Uterus (tissue), 2 donors: ENCODE results near the gene ARVCF.

Experiments used
- POLR2A ChIP-seq, 2 donors: fragments of 450-650 bp; IDR thresholded peaks; one replicate each; pipeline ENCODE4 v1.6.1; 2016; ENCODE audit warnings: antibody characterized with exemption in 2 of 2, mild to moderate bottlenecking in 1 of 2, moderate library complexity in 1 of 2
- TF ChIP-seq, protein P1 (sequence below), 4 experiments: fragments of 200-600 bp in 2 of 4; fragments of 450-650 bp in 2 of 4; sonication (generic) in 2 of 4; IDR thresholded peaks; one replicate each; pipeline ENCODE4 v1.5.1; 2016 to 2019; ENCODE audit warnings: antibody characterized with exemption in 4 of 4, mild to moderate bottlenecking in 2 of 4, moderate library complexity in 1 of 4

DNA sequence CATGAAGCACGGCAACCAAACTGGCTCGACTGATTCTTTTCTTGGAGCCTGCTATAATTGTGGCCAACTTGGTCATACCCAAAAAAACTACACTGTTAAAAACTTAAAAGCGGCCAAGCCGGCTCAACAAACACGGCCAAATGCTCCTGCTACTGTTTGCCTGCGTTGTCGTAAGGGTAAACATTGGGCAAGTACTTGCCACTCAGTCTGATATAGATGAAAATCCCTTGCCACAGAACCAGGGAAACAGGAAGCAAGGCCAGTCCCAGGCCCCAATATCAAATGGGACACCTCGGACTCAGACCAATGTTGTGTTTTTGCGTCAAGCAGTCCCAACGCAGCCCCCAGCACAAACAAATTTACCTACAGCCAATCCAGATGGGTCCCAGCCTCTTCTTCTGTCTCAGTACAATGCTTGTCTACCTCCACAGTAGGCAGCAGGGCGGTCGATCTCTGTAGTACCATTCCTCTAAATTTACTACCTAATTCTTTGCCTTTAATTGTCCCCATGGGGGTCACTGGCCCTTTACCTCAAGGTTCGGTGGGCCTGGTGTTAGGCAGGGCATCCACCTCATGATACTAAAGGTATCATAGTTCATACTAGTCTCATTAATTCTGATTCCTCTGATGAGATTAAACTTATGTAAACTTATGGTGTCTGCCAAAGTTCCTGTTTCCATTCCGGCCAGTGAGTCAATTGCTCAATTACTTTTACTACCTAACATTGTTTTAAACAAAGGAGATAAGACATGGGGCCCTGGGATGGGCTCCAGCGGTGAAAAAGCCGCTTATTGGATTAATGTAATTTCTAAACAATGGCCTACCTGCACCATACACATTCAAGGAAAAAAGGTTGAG lies 78.8 kb downstream of the ARVCF start:
- TF ChIP-seq, protein P1, sequence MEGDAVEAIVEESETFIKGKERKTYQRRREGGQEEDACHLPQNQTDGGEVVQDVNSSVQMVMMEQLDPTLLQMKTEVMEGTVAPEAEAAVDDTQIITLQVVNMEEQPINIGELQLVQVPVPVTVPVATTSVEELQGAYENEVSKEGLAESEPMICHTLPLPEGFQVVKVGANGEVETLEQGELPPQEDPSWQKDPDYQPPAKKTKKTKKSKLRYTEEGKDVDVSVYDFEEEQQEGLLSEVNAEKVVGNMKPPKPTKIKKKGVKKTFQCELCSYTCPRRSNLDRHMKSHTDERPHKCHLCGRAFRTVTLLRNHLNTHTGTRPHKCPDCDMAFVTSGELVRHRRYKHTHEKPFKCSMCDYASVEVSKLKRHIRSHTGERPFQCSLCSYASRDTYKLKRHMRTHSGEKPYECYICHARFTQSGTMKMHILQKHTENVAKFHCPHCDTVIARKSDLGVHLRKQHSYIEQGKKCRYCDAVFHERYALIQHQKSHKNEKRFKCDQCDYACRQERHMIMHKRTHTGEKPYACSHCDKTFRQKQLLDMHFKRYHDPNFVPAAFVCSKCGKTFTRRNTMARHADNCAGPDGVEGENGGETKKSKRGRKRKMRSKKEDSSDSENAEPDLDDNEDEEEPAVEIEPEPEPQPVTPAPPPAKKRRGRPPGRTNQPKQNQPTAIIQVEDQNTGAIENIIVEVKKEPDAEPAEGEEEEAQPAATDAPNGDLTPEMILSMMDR (IDR thresholded peaks at IDR 0.05), result no peak
- no peak for TF ChIP-seq POLR2A (IDR thresholded peaks at IDR 0.05)
